ENCODE data around the gene DENND6B. TPM values are rescaled to one million over a fixed set of nuclear protein-coding genes. Genes with fewer than 3 reads are reported as not detected.

Gene DENND6B
- total and polyA plus RNA-seq, 5 experiments from 2014 or later, result 0.53 to 9.1 (median 1.1) TPM

DNA sequence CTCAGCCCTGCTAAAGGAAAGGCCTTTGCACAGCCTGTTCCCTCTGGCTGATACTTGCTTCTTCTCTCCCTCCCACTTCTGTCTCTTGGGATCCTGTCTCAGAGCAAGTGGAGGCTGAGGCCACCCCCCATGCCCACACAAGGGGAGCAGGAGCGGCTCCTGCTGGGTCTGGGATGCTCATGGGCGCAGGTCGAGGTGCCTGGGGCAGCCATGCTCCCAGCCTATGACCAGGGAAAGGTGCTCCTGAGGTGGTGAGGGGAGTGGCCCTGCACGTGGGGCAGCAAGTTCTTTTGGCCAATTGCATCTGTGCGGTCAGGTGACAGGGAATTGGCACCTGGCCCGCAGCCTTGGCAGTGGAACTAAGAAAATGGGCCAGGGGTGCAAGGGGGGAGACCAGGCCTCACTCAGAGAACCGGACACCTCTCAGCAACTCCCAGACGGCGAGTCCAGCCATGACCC lies 58.1 kb downstream of the DENND6B start:
- Mint-ChIP-seq H3K27ac (peak overlapping the region in 2 of 10 donors; percentile 56 to 86), H3K36me3 (no peaks in the 10 kb centered on the region), H3K4me3 (peak overlapping the region in 8 of 10 donors; percentile 12 to 77 (median 33)), H3K27me3 (peaks cover 0 to 16% (median 3%) of the 10 kb centered on the region in 5 donors), H3K9me3 (no peaks in the 10 kb centered on the region), H3K4me1 (peaks cover 0 to 19% (median 11%) of the 10 kb centered on the region in 4 donors)
- POLR2A ChIA-PET, result no interaction called here
- no peak for ATAC-seq
- DNase-seq, result no peak

DNA sequence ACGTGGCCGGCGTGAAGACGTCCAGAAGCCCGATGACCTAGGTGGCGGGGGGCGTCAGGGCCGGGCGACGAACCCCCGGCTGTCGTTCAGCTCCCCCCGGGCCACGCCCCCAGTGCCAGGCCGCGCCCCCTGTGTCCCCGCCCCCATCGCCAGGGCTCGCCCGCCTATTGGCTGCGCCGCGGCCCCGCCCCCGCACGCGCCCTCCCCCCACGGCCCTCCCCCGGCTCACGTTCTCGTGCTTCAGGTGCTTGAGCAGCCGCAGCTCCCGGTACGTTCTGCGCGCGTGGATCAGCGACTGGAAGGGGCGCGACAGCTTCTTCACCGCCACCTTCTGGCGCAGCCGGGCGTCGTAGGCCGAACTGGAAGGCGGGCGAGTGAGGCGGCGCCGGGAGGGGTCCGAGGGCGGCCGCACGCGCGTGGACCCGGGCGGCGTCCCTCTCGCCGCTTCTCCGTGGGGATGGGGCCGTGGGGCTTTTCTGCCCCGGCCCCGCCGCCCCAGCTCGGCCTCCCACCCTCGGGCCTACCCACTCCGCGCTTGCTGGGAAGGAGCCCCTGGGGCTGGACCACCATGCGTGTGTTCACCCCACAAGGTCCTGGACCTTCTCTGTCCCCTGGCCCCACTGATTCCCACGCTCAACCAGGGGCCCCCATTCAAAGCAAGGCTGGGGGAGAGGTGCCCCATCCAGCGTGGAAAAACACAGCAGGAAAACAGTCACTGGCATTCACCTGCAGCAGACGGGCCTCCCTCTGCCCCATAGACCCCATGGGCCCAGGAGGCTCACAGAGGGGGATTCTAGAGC lies 59.0 kb downstream of the DENND6B start:
- Mint-ChIP-seq H3K4me3 (peak overlapping the region in 3 of 10 donors; percentile 18 to 45 (median 33)), H3K9me3 (no peaks in the 10 kb centered on the region), H3K27me3 (peaks cover 0 to 21% (median 6%) of the 10 kb centered on the region in 5 donors), H3K36me3 (no peaks in the 10 kb centered on the region), H3K27ac (no peak overlapping the region), H3K4me1 (peaks cover 0 to 15% (median 11%) of the 10 kb centered on the region in 4 donors)
- DNase-seq (peak in 6 of 10 donors; percentile 31 to 52 (median 40)), ATAC-seq (peak; percentile 12 to 17)
- POLR2A ChIA-PET, result interaction anchor here (1.5 kb wide), 1 partner anchor 60 kb away, joined by 4 read pairs; no protein-coding TSS in a partner anchor

DNA sequence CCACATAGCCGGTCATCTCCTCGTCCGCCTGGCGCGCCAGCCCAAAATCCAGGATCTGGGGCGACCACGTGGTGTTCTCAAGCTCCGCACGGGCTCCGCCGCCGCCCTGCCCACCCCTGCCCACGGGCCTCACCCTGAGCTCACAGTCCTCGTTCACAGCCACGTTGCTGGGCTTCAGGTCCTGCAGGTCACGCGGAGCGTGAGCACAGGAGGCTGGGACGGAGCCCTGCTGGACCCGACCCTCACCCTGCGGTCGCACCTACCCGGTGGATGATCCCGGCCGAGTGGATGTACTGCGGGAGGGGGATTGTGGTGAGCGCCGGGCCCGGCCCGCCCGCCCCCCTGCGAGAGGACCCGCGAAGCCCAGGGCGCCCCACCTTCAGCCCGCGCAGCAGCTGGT lies 59.8 kb downstream of the DENND6B start:
- POLR2A ChIA-PET, result interaction anchor here (1.5 kb wide), 1 partner anchor 61 kb away, joined by 4 read pairs; no protein-coding TSS in a partner anchor
- H3K4me3 Mint-ChIP-seq, result no peak overlapping the region

DNA sequence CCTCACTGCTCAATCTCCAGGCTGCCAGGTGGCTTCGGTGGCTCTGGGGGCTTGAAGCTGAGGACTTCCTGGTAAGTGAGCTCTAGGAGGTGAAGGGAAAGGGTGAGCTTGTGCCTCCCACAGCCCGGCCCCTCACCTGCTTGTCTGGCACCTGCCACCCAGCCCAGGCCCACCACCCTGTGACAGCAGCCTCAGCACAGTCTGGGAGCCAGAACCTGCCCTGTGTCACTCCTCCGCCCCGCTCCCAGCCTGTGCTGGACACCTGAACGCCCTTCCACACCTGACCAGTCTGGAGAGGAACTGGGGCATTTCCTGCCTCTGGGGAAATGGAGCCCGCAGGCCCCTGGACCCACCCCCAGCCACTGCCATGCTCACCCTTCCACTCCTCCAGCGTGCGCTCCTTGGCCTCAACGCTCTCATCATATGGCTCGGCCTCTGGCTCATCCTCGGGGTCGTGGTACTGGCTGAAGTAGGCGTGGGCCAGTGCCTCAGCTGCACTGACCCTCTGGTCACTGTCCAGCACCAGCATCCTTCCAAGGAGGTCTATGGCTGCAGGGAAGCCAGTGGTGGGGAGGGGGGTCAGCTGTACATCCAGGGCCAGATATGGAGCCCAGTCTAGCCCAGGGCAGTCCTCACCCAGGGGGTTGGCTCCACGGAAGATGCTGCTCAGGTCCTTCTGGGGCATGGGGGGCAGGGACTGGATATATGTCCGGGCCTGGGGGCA lies 61.7 kb downstream of the DENND6B start:
- H3K36me3 Mint-ChIP-seq, result no peaks in the 10 kb centered on the region
- H3K4me3 Mint-ChIP-seq, result peak overlapping the region in 2 of 10 donors; percentile 20 to 39
- no peaks in the 10 kb centered on the region for H3K9me3 Mint-ChIP-seq
- POLR2A ChIA-PET, result no interaction called here
- peaks cover 4 to 32% (median 15%) of the 10 kb centered on the region in 5 donors for H3K27me3 Mint-ChIP-seq
- ATAC-seq, result no peak
- H3K27ac Mint-ChIP-seq, result no peak overlapping the region
- H3K4me1 Mint-ChIP-seq, result peaks cover 7 to 15% (median 10%) of the 10 kb centered on the region in 4 donors
- no peak for DNase-seq

More for the DNA sequence above, 59.8 kb downstream of the DENND6B start:
- H3K4me1 Mint-ChIP-seq, result peaks cover 5 to 19% (median 15%) of the 10 kb centered on the region in 4 donors
- DNase-seq (no peak), ATAC-seq (no peak)
- no peaks in the 10 kb centered on the region for H3K9me3 Mint-ChIP-seq
- peaks cover 4 to 27% (median 12%) of the 10 kb centered on the region in 5 donors for H3K27me3 Mint-ChIP-seq
- H3K36me3 Mint-ChIP-seq, result no peaks in the 10 kb centered on the region
- H3K27ac Mint-ChIP-seq, result no peak overlapping the region

DNA sequence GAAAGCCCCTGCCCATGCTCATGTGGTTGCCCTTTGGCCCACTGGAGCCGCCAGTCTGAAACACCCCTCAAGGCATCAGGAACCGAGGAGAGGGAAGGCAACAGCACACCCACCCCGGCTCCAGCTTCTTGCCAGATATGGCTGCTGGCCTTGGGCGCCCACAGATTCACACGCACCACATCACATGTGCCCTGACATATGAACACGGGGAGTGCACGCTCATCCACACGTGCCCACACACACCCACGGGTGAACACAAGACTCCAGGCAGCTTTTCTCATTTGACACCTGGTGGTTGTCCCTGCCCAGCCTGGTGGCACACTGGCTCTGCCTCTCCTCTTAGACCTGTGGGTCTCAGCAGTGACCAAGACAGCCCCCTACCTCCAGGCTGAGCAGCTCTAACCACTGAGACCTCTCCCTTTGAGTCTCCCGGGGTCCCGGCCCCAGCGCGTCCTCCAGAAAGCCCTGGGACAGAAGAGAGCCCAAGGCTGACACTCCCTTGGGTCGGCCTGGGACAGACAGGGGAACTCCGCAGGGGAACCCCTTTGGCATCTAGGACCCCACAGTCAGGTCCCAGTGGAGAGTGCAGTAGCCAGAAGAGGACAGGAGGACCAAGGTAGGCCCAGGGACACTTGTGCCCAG lies 62.6 kb downstream of the DENND6B start:
- Mint-ChIP-seq H3K27ac (peak overlapping the region in 1 of 10 donors; percentile 43), H3K27me3 (peaks cover 4 to 34% (median 16%) of the 10 kb centered on the region in 5 donors), H3K4me1 (peaks cover 7 to 15% (median 10%) of the 10 kb centered on the region in 4 donors), H3K9me3 (no peaks in the 10 kb centered on the region), H3K36me3 (no peaks in the 10 kb centered on the region), H3K4me3 (no peak overlapping the region)
- DNase-seq, result no peak
- ATAC-seq, result no peak
- POLR2A ChIA-PET, result no interaction called here

DNA sequence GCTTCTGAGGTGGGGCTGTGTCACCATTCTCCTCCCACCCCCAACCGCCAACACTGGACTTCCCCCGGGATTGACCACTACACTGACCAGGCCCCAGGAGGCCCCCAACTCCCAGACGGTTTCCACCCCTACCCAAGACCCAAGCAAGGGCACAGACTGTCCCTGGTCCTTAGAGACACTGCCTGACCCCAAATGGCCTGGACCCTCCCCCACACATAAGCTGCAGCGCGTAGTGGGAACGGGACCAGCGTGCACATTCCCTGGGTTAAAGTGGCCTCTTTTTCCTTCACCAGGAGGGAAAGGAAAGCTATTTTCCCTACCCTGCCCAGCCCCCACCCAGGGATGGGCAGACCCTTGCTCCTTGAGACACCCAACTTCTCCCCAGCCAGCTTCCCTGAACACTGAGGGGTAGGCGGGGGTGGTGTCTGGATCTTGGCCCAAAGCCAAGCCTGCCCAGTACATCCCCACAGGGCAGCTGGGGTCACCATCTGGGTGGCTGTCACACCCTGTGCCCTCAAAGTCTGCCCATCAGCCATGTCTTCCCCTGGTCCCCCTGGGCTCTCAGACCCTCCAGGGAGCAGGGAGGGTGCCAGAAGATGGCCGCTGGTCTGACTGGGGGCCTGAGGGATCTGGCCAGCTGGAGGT lies 63.7 kb downstream of the DENND6B start:
- Mint-ChIP-seq H3K4me1 (peaks cover 7 to 10% (median 8%) of the 10 kb centered on the region in 4 donors), H3K4me3 (no peak overlapping the region), H3K27me3 (peaks cover 5 to 40% (median 19%) of the 10 kb centered on the region in 5 donors), H3K36me3 (peaks cover 0 to 2% (median 0%) of the 10 kb centered on the region in 3 donors), H3K27ac (no peak overlapping the region), H3K9me3 (no peaks in the 10 kb centered on the region)
- DNase-seq (no peak), ATAC-seq (no peak)
- POLR2A ChIA-PET, result interaction anchor here (0.6 to 0.8 kb wide), 2 partner anchors 12 to 357 kb away, joined by 3 to 6 read pairs; partner anchors contain the start of gene HDAC10

DNA sequence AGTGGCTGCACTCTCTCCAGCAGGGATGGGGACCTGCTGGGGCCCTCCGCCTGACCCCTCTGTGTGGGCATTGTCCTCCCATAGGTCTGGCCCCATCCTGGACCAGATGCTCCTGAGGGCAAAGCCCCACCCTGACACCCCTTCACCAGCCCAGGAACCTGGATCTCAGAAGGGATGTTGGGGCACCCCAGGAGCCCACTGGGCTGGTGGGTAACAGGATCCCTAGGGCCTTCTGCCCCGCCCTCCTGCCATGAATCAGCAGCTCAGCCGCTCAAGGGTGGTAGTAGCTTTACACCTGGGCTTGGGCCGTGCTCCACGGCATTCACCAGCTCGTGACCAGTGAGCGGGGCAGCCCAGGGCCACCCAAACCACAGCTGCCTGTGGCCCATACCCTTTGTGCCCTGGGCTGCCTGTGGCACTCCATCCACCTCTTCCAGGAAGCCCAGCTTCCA lies 64.3 kb downstream of the DENND6B start:
- peaks cover 0 to 2% (median 0%) of the 10 kb centered on the region in 3 donors for H3K36me3 Mint-ChIP-seq
- H3K27me3 Mint-ChIP-seq, result peaks cover 5 to 40% (median 19%) of the 10 kb centered on the region in 5 donors
- ATAC-seq (no peak), DNase-seq (no peak)
- H3K9me3 Mint-ChIP-seq, result no peaks in the 10 kb centered on the region
- H3K27ac Mint-ChIP-seq, result peak overlapping the region in 1 of 10 donors; percentile 25
- peaks cover 6 to 9% (median 8%) of the 10 kb centered on the region in 4 donors for H3K4me1 Mint-ChIP-seq
- H3K4me3 Mint-ChIP-seq, result peak overlapping the region in 9 of 10 donors; percentile 44 to 75 (median 61)
- POLR2A ChIA-PET, result interaction anchor here (0.6 to 0.8 kb wide), 2 partner anchors 12 to 358 kb away, joined by 3 to 6 read pairs; partner anchors contain the start of gene HDAC10

DNA sequence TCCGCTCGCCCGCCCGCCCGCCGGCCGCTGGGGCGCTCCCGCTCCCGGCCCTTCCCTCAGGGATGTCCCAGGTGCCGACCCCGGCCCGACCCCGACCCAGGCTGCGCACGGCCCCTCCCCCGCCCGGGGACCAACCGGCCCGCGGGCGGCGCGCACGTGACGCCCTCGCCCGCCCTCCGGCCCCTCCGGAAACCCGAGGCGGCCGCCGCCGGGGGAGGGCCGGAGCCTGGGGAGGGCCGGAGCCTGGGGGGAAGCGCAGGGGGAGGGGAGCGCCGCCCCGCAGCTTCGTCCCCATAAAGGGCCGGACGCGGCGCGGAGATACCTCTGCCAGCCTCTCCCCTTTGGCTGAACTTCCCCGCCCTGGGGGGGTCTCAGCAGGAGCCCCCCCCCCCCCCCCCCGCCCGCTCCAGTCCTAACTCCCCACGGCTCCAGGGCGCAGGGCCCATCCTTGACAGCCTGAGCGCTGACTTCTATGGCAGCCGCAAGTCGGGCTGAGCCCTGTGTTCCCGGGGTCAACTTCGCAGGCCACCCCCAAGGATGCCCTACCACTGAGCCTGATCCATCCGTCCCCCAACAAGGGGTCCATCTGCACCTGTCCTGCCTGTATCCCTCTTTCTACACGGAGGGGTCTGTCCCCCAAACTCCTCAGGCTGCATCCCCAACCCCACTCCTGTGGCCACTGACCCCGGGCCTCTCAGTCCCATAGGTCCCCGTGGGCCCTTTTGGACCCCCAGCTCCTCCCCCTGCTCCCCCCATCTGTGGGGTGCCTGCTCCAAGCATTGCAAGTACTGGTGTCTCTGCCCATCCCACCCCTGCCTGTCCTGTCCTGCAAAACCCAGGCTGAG lies 65.0 kb downstream of the DENND6B start, which contains the start of gene MAPK12:
TSS of gene MAPK12 (minus strand) at position 69 of the 845 bp plus-strand sequence. CDS start 174 bp downstream, outside the sequence.
- no peak for ATAC-seq
- POLR2A ChIA-PET, result interaction anchor here (0.6 kb wide), 1 partner anchor 358 kb away, joined by 6 read pairs; no protein-coding TSS in a partner anchor
- Mint-ChIP-seq H3K4me1 (peaks cover 6 to 9% (median 8%) of the 10 kb centered on the region in 4 donors), H3K4me3 (peak within 1 kb of the TSS in 9 of 10 donors; percentile 44 to 75 (median 61)), H3K9me3 (no peaks in the 10 kb centered on the region), H3K36me3 (peaks cover 0 to 2% (median 0%) of the 10 kb centered on the region in 3 donors), H3K27me3 (peaks cover 5 to 40% (median 19%) of the 10 kb centered on the region in 5 donors), H3K27ac (peak within 1 kb of the TSS in 1 of 10 donors; percentile 25)
- no peak for DNase-seq

DNA sequence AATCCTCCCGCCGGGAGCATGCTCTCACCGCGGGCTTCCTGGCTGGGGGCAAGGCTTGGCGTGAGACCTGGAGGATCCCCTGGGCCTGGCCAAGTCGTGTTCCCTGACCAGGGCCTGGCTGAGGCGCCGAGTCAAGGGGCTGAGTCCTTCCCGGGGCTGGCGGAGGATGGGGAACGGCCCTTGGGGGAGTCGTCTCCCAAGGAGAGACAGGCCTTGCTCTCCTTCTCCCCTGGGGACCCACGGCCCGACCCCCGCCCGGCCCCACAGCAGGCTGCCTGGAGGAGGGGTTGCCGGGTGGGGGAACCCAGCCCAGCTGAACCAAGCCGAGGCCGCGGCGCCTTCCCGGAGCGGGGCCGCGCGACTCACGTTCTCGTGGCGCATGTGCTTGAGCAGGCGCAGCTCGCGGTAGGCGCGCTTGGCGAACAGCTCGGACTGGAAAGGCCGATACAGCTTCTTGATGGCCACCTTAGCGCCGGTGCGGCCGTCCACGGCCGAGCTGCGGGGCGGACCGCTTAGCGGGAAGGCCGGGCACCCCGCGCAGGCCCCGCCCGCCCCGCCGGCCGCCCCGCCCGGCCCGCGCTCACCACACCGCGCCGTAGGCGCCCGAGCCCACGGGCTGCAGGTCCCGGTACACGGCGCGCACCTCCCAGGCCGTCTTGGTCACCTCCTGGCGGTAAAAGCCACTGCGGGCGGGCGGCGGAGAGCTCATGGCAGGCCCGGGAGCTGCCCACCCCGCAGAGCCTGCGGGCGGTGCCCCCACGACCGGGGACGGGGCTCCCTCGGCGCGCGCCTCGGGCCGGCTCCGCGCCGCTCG lies 65.8 kb downstream of the DENND6B start:
- Mint-ChIP-seq H3K27me3 (peaks cover 5 to 40% (median 19%) of the 10 kb centered on the region in 5 donors), H3K4me3 (no peak overlapping the region), H3K27ac (no peak overlapping the region), H3K36me3 (peaks cover 0 to 2% (median 0%) of the 10 kb centered on the region in 3 donors), H3K9me3 (no peaks in the 10 kb centered on the region), H3K4me1 (peaks cover 6 to 8% (median 7%) of the 10 kb centered on the region in 4 donors)
- DNase-seq (no peak), ATAC-seq (peak; percentile 55 to 65)
- POLR2A ChIA-PET, result interaction anchor here (1.0 kb wide), 1 partner anchor 16 kb away, joined by 3 read pairs; the partner anchor contains the start of gene TUBGCP6

DNA sequence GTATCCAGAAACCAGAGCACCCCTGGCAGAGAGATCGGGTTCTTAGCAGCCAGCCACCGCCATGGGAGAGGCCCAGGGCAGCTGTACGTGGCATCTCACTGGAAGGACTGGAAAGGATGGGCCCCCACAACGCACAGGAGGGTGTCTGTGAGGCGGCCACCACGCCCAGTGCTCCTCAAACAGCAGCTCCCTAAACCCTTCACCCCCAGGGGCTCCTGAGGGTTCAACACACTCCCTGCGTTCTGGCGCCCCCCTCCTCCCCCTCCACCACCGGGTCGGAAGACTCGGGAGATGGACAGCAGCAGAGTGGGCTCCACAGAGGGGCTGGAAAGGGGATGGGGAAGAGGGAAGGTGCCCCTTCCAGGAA lies 66.4 kb downstream of the DENND6B start:
- H3K27me3 Mint-ChIP-seq, result peaks cover 5 to 39% (median 19%) of the 10 kb centered on the region in 5 donors
- H3K9me3 Mint-ChIP-seq, result no peaks in the 10 kb centered on the region
- no peak overlapping the region for H3K27ac Mint-ChIP-seq
- H3K4me3 Mint-ChIP-seq, result peak overlapping the region in 1 of 10 donors; percentile 14
- peaks cover 0 to 2% (median 0%) of the 10 kb centered on the region in 3 donors for H3K36me3 Mint-ChIP-seq
- POLR2A ChIA-PET, result interaction anchor here (1.0 kb wide), 1 partner anchor 16 kb away, joined by 3 read pairs; the partner anchor contains the start of gene TUBGCP6
- no peak for DNase-seq
- peaks cover 5 to 8% (median 6%) of the 10 kb centered on the region in 4 donors for H3K4me1 Mint-ChIP-seq
- ATAC-seq, result no peak
